ENCODE results near the gene CFAP74. TPM values are rescaled to one million over a fixed set of nuclear protein-coding genes. Genes with fewer than 3 reads are reported as not detected.

CFAP74 gene
- total RNA-seq, 1 donor from 2014 or later, result not detected

DNA sequence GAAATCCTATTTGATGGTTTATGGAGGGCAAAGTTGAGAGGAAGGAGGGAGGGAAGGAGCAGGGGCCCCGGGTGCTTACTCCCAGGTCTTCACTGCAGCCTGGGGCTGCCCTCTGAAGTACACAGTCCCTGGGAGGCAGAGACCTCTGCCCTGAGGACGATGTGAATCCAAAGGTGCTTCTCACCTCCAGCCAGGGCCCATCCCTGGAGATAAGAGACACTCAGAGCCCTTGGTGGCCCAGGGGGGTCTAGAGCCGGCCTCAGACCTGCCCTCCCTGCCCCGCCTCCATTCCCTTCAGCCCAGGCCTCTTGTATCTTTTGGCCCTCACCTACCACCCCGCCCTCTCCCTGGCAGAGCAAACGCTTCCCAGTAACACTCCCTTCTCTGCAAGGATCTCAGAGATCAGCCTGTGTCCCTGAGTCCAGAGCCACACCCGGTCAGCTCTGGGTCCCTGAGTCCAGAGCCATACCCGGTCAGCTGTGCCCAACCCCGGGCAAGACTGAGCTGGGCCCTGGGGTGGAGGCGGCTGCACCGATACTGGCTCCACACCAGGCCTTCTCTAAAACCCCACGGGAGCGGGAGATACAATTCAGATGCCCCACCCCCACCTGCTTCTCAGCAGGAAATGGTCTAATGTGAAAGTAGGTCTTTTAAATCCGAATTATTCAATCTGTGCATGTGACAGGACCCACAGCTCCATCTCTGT lies 109.1 kb downstream of the CFAP74 start:
- Mint-ChIP-seq H3K4me1 (ENCODE audit: unreplicated experiment) (peaks cover 16% of the 10 kb centered on the region), H3K27me3 (ENCODE audit: unreplicated experiment) (no peaks in the 10 kb centered on the region), H3K36me3 (ENCODE audit: unreplicated experiment) (no peaks in the 10 kb centered on the region), H3K27ac (ENCODE audit: unreplicated experiment) (no peak overlapping the region), H3K4me3 (ENCODE audit: unreplicated experiment) (no peak overlapping the region), H3K9me3 (ENCODE audit: unreplicated experiment) (no peaks in the 10 kb centered on the region)
- no peak for DNase-seq (ENCODE audit: extremely low spot score, unreplicated experiment)
- TF ChIP-seq, protein P1, sequence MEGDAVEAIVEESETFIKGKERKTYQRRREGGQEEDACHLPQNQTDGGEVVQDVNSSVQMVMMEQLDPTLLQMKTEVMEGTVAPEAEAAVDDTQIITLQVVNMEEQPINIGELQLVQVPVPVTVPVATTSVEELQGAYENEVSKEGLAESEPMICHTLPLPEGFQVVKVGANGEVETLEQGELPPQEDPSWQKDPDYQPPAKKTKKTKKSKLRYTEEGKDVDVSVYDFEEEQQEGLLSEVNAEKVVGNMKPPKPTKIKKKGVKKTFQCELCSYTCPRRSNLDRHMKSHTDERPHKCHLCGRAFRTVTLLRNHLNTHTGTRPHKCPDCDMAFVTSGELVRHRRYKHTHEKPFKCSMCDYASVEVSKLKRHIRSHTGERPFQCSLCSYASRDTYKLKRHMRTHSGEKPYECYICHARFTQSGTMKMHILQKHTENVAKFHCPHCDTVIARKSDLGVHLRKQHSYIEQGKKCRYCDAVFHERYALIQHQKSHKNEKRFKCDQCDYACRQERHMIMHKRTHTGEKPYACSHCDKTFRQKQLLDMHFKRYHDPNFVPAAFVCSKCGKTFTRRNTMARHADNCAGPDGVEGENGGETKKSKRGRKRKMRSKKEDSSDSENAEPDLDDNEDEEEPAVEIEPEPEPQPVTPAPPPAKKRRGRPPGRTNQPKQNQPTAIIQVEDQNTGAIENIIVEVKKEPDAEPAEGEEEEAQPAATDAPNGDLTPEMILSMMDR (IDR thresholded peaks at IDR 0.05), result no peak

DNA sequence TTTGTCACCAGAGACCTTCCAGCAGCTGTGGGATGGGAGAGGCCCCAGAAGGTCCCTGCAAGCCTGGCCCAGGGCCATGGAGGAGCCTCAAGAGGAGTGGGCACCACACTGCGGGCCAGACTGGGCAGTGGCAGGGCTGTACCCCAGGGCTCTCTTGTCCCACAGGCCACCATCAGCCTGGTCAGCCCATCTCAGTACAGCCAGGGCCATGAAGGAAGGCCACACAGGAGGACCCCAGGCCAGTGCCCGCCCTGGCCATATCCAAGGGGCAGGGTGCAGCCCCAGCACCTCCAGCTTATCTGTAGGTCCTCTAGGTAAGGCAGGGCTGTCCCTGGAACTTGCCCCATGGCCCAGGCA lies 109.6 kb downstream of the CFAP74 start:
- TF ChIP-seq, protein P1 (IDR thresholded peaks at IDR 0.05), result no peak
- H3K9me3 Mint-ChIP-seq (ENCODE audit: unreplicated experiment), result no peaks in the 10 kb centered on the region
- no peak overlapping the region for H3K27ac Mint-ChIP-seq (ENCODE audit: unreplicated experiment)
- no peak overlapping the region for H3K4me3 Mint-ChIP-seq (ENCODE audit: unreplicated experiment)
- H3K36me3 Mint-ChIP-seq (ENCODE audit: unreplicated experiment), result no peaks in the 10 kb centered on the region
- peaks cover 21% of the 10 kb centered on the region for H3K4me1 Mint-ChIP-seq (ENCODE audit: unreplicated experiment)
- no peak for DNase-seq (ENCODE audit: extremely low spot score, unreplicated experiment)
- H3K27me3 Mint-ChIP-seq (ENCODE audit: unreplicated experiment), result no peaks in the 10 kb centered on the region

DNA sequence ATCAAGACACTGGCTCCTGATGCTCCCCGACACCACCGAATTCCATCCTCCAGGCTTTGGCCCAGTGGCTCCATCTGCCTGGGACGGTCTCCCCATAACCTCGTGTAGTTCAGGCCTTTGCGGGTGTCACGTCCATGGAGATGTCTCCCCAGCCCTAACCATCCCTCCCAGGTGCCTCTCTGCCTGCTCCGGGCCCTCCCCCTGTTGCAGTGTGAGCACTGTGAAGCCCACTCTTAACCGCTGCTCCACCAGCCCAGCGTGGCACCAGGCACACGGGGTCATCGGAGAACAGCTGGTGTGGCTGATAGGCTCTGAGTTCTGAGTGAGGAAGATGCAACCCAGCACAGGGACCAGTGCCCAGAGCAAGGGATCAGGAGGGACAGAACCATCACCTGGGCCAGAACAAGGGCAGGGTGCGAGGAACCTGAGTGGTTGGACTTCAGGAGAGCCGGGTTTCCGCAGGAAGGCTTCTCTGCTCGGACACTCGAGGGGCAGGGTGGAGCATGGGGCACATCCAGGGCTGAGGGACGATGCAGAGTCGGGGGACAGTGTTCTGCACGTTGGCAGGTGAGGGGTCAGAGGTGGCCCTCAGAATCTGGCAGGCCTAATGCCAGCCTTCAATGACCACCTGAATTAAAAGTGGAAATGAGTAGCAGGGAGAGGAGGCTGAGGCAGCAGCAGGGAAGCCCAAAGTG lies 110.1 kb downstream of the CFAP74 start:
- Mint-ChIP-seq H3K4me1 (ENCODE audit: unreplicated experiment) (peaks cover 26% of the 10 kb centered on the region), H3K9me3 (ENCODE audit: unreplicated experiment) (no peaks in the 10 kb centered on the region), H3K36me3 (ENCODE audit: unreplicated experiment) (no peaks in the 10 kb centered on the region), H3K4me3 (ENCODE audit: unreplicated experiment) (peak overlapping the region; percentile 26), H3K27ac (ENCODE audit: unreplicated experiment) (no peak overlapping the region), H3K27me3 (ENCODE audit: unreplicated experiment) (no peaks in the 10 kb centered on the region)
- TF ChIP-seq, protein P1 (IDR thresholded peaks at IDR 0.05), result no peak
- DNase-seq (ENCODE audit: extremely low spot score, unreplicated experiment), result no peak

DNA sequence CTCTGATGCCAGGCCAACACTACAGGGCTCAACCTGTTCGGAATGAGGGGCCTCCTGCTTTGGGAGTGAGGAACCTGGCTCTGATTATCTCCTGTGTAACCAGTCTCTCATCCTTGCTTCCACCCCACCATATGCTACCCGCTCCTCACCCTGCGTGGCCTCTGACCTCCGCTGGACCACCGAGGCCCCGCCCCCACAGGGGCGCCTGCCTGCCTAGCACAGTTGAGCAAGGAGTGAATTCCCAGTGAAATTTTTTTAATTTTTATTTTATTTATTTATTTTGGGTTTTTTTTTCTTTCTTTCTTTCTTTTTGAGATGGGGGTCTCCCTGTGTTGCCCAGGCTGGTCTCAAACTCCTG lies 110.8 kb downstream of the CFAP74 start:
- Mint-ChIP-seq H3K27ac (ENCODE audit: unreplicated experiment) (peak overlapping the region; percentile 83), H3K4me1 (ENCODE audit: unreplicated experiment) (peaks cover 33% of the 10 kb centered on the region), H3K27me3 (ENCODE audit: unreplicated experiment) (no peaks in the 10 kb centered on the region), H3K4me3 (ENCODE audit: unreplicated experiment) (peak overlapping the region; percentile 77), H3K36me3 (ENCODE audit: unreplicated experiment) (no peaks in the 10 kb centered on the region), H3K9me3 (ENCODE audit: unreplicated experiment) (no peaks in the 10 kb centered on the region)
- no peak for DNase-seq (ENCODE audit: extremely low spot score, unreplicated experiment)
- TF ChIP-seq, protein P1 (IDR thresholded peaks at IDR 0.05), result no peak

DNA sequence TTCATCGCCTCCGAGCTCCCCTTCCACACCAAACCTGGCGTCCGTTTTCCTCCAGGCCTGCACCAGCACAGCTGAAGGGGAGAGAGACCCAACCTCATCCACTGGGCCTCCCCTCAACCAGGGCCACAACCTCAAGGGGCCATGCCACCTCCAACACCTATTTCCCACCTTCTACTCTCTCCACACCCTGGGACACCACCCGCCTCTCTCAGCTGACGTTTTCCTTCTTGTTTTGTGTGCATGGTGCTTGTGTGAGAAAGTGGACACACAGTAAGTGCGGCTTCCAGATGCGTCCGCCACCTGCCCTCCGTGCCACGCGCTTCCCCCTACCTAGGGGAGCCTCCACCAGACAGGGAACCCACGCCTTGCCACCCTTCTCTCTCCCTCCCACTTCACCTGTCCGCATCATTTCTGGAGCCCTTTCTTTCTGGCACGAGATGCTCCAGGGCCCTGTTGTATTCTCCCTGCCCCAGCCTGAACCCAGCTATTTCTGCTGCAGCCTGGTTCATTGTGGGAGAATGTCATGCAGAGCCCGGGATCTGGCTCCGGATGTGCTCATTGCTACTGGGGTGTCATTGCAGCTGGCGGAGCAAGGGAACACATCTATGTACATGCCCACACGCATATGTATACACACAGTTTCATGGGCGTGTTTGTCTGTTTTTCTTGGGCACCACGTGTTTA lies 111.4 kb downstream of the CFAP74 start:
- Mint-ChIP-seq H3K4me1 (ENCODE audit: unreplicated experiment) (peaks cover 36% of the 10 kb centered on the region), H3K27me3 (ENCODE audit: unreplicated experiment) (no peaks in the 10 kb centered on the region), H3K27ac (ENCODE audit: unreplicated experiment) (peak overlapping the region; percentile 83), H3K9me3 (ENCODE audit: unreplicated experiment) (no peaks in the 10 kb centered on the region), H3K36me3 (ENCODE audit: unreplicated experiment) (no peaks in the 10 kb centered on the region), H3K4me3 (ENCODE audit: unreplicated experiment) (peak overlapping the region; percentile 77)
- TF ChIP-seq, protein P1 (IDR thresholded peaks at IDR 0.05), result no peak
- no peak for DNase-seq (ENCODE audit: extremely low spot score, unreplicated experiment)
